Esophagus muscularis mucosa (tissue), 4 donors: ENCODE data around the gene CACNA1S. TPM values are rescaled to one million over a fixed set of nuclear protein-coding genes. Genes with fewer than 3 reads are reported as not detected.

Source experiments
- DNase-seq: peaks from one replicate; pipeline ENCODE4 v3.0.0-alpha.2; 2017; ENCODE audit errors: extremely low spot score
- H3K27ac ChIP-seq, 4 donors: fragments of 200-600 bp; sonication (generic); replicated peaks in 1 of 4; 1 replicate in 3 of 4; 2 replicates in 1 of 4; pipeline ENCODE4 v1.5.1; 2016 to 2019; ENCODE audit warnings: mild to moderate bottlenecking in 1 of 4
- H3K27me3 ChIP-seq, 4 donors: fragments of 200-600 bp; sonication (generic); one replicate each; pipeline versions ENCODE4 v1.5.1 to v1.6.0; 2016 to 2019
- H3K36me3 ChIP-seq, 4 donors: fragments of 200-600 bp; sonication (generic); one replicate each; pipeline ENCODE4 v1.5.1; 2016 to 2019
- H3K4me1 ChIP-seq, 4 donors: fragments of 200-600 bp; sonication (generic); one replicate each; pipeline ENCODE4 v1.5.1; 2016 to 2019
- H3K4me3 ChIP-seq, 4 donors: fragments of 200-600 bp; sonication (generic); 1 replicate in 2 of 4; 2 replicates in 2 of 4; pipeline ENCODE4 v1.5.1; 2016 to 2019; ENCODE audit warnings: mild to moderate bottlenecking in 4 of 4, moderate library complexity in 1 of 4
- H3K9me3 ChIP-seq, 4 donors: fragments of 200-600 bp; sonication (generic); 1 replicate in 3 of 4; 2 replicates in 1 of 4; pipeline ENCODE4 v1.5.1; 2016 to 2019
- EP300 ChIP-seq: sonication (generic); formaldehyde crosslinking; IDR thresholded peaks from one replicate; pipeline ENCODE4 v1.6.1; 2017; ENCODE audit warnings: antibody characterized with exemption
- POLR2A ChIP-seq: fragments of 450-650 bp; IDR thresholded peaks from one replicate; pipeline ENCODE4 v1.6.1; 2017; ENCODE audit warnings: antibody characterized with exemption, moderate library complexity, mild to moderate bottlenecking, low read depth
- POLR2AphosphoS5 ChIP-seq, 2 donors: sonication (generic); formaldehyde crosslinking; IDR thresholded peaks; one replicate each; pipeline ENCODE4 v1.6.1; 2017; ENCODE audit warnings: antibody characterized with exemption in 2 of 2
- WGBS: methylation state at CpG from one replicate; pipeline ENCODE4 v1.1.5; 2018; 5-methylcytosine and 5-hydroxymethylcytosine counted together
- intact Hi-C: fragments of 100-400 bp; cut with DNase I; formaldehyde crosslinking; loops from one replicate; pipeline ENCODE4 v1.15.1; 2023
- total RNA-seq, 4 donors: library from RNA; depleted of rRNA; stranded (reverse); fragments of >200 nt; gene quantifications; one replicate each; pipeline versions ENCODE4 v1.1.0 to v1.2.1, GENCODE V29; 2016
- TF ChIP-seq, protein P1 (sequence below), 3 experiments: fragments of 200-600 bp in 2 of 3; fragments of 450-650 bp in 1 of 3; sonication (generic) in 2 of 3; IDR thresholded peaks; one replicate each; pipeline ENCODE4 v1.5.1; 2017 to 2019; ENCODE audit warnings: antibody characterized with exemption in 3 of 3, mild to moderate bottlenecking in 2 of 3, moderate library complexity in 1 of 3

CACNA1S gene
- total RNA-seq, 4 donors from 2014 or later = not detected

DNA sequence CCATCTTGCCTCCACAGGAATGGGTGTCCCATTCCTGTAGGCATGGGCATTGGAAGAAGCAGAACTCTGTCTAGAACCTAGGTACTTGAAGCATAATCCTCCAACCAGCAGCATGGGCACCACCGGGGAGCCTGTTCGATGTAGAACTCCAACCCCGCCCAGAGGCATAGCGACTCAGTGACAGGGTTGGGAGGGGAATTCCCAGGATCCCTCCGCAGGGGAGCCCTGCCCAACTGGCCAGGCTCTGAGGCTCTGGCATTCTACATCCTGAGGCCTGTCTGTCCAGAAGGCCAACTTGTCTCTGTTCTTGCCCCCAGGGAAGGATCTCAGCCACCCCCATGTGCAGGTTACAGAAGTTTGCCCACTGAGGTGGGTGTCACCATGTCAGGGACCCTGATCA lies 38.2 kb downstream of the CACNA1S start:
- H3K4me3 ChIP-seq = no peak overlapping the region
- H3K36me3 ChIP-seq = no peaks in the 10 kb centered on the region
- no peaks in the 10 kb centered on the region for H3K27me3 ChIP-seq
- no peak for DNase-seq
- intact Hi-C loops = no loop called here
- no peaks in the 10 kb centered on the region for H3K4me1 ChIP-seq
- no peaks in the 10 kb centered on the region for H3K9me3 ChIP-seq
- TF ChIP-seq, protein P1, sequence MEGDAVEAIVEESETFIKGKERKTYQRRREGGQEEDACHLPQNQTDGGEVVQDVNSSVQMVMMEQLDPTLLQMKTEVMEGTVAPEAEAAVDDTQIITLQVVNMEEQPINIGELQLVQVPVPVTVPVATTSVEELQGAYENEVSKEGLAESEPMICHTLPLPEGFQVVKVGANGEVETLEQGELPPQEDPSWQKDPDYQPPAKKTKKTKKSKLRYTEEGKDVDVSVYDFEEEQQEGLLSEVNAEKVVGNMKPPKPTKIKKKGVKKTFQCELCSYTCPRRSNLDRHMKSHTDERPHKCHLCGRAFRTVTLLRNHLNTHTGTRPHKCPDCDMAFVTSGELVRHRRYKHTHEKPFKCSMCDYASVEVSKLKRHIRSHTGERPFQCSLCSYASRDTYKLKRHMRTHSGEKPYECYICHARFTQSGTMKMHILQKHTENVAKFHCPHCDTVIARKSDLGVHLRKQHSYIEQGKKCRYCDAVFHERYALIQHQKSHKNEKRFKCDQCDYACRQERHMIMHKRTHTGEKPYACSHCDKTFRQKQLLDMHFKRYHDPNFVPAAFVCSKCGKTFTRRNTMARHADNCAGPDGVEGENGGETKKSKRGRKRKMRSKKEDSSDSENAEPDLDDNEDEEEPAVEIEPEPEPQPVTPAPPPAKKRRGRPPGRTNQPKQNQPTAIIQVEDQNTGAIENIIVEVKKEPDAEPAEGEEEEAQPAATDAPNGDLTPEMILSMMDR (IDR thresholded peaks at IDR 0.05) = no peak
- no peak for TF ChIP-seq POLR2A
- TF ChIP-seq EP300 = no peak
- no peak for TF ChIP-seq POLR2AphosphoS5 (IDR thresholded peaks at IDR 0.05)
- no peak overlapping the region for H3K27ac ChIP-seq
- WGBS = 77% methylated on average over 5 of the region's 5 CpGs

DNA sequence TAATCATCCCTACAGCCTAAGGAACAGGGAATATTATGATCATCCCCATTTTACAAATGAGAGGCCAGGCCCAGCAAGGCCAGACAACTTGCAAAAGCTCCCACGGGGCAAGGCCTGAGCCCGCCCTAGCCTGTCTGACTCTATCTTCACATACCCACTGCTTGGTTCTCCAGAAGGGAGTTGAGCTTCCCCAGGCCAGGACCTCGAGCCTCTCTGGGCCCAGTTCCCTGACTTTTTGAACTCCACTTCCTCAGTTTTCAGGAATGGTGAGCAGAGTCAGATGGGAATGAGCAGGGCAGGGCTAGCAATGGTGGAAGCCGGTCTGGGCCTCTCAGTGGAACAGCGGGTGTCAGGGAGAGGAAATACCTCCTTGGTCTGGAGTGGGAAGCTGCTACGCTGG lies 39.3 kb downstream of the CACNA1S start:
- H3K27ac ChIP-seq = no peak overlapping the region
- no peaks in the 10 kb centered on the region for H3K27me3 ChIP-seq
- TF ChIP-seq EP300 (no peak), POLR2AphosphoS5 (IDR thresholded peaks at IDR 0.05) (no peak), POLR2A (no peak)
- TF ChIP-seq, protein P1 (IDR thresholded peaks at IDR 0.05) = no peak
- H3K9me3 ChIP-seq = no peaks in the 10 kb centered on the region
- intact Hi-C loops = no loop called here
- no peak for DNase-seq
- no peaks in the 10 kb centered on the region for H3K4me1 ChIP-seq
- WGBS = 85% methylated on average over 5 of the region's 6 CpGs
- no peaks in the 10 kb centered on the region for H3K36me3 ChIP-seq
- no peak overlapping the region for H3K4me3 ChIP-seq

- TF ChIP-seq EP300 (no peak), POLR2AphosphoS5 (IDR thresholded peaks at IDR 0.05) (no peak), POLR2A (no peak)
- TF ChIP-seq, protein P1 (IDR thresholded peaks at IDR 0.05) = no peak
- Histone ChIP-seq H3K36me3 (no peaks in the 10 kb centered on the region), H3K27me3 (peaks cover 0 to 1% (median 0%) of the 10 kb centered on the region in 4 donors), H3K4me1 (no peaks in the 10 kb centered on the region), H3K4me3 (no peak overlapping the region), H3K27ac (no peak overlapping the region), H3K9me3 (no peaks in the 10 kb centered on the region)
- 84% methylated on average over 5 of the region's 5 CpGs for WGBS
- DNase-seq = no peak
- intact Hi-C loops = no loop called here
These were observed 40.1 kb downstream of the CACNA1S start for GRCh38 chr1:201072149-201072548.

DNA sequence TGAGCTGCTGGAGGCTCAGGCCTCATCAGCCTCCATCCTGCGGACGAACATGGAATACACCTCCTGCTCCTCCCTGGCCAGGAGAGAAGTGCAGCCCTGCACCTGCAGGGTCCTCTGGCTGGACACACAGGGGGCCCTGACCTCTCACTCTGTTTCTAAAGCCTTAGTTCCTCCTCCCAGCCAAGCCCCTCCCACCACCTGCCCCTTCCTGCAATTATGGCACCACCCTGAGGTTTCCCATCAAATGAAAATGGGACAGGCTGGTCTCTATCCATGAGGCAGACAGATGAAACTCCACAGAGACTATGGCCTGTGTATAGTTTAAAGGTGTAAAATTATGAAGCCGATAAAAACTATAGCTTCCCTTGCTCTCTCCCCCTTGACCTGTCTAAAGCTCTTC lies 42.6 kb downstream of the CACNA1S start:
- intact Hi-C loops = no loop called here
- Histone ChIP-seq H3K9me3 (no peaks in the 10 kb centered on the region), H3K4me1 (no peaks in the 10 kb centered on the region), H3K4me3 (no peak overlapping the region), H3K27me3 (peaks cover 0 to 12% (median 0%) of the 10 kb centered on the region in 4 donors), H3K36me3 (no peaks in the 10 kb centered on the region), H3K27ac (no peak overlapping the region)
- WGBS = 97% methylated on average over 3 of the region's 3 CpGs
- TF ChIP-seq POLR2A (no peak), EP300 (no peak), POLR2AphosphoS5 (IDR thresholded peaks at IDR 0.05) (no peak)
- TF ChIP-seq, protein P1 (IDR thresholded peaks at IDR 0.05) = no peak
- DNase-seq = no peak

DNA sequence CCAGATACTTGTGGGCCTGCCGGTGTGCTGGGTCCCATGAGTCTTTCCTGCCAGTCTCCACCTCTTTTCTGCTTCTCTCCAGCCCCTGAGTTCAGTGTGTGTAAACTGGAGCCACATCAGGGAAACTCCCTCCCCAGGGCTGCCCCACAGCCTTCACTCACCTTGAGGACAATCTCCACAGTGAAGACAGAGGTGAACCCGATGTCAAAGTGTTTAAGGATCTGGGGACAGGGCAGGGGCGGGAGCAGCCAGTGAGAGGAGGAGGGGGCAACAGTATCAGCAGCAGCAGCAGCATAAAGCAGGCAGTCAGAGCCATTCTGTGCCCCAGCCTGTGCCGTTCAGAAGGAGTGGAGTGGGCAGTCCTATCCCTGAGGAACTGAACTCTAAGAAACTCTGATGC lies 43.2 kb downstream of the CACNA1S start:
- 80% methylated on average over 4 of the region's 4 CpGs for WGBS
- Histone ChIP-seq H3K4me3 (no peak overlapping the region), H3K4me1 (no peaks in the 10 kb centered on the region), H3K9me3 (no peaks in the 10 kb centered on the region), H3K36me3 (no peaks in the 10 kb centered on the region), H3K27me3 (peaks cover 0 to 12% (median 0%) of the 10 kb centered on the region in 4 donors), H3K27ac (no peak overlapping the region)
- intact Hi-C loops = no loop called here
- DNase-seq = no peak
- TF ChIP-seq, protein P1 (IDR thresholded peaks at IDR 0.05) = no peak
- TF ChIP-seq EP300 (no peak), POLR2AphosphoS5 (IDR thresholded peaks at IDR 0.05) (no peak), POLR2A (no peak)
